K562 (cell line): Measurements from ENCODE around the gene SPRN. TPM values are rescaled to one million over a fixed set of nuclear protein-coding genes. Genes with fewer than 3 reads are reported as not detected.

ENCODE experiments used
- ATAC-seq: fragments of 200-7000 bp; cut with Tn5 transposase; 3 replicates; pipeline ENCODE4 v1.9.1; 2020; ENCODE audit warnings: moderate library complexity
- BruUV-seq: library from RNA; stranded (reverse); fragments of 400-500 nt; replicated peaks from 2 replicates; lab custom pipeline; 2021; lab: Mats Ljungman, UMichigan
- CTCF ChIA-PET: fragments of 300-600 bp; formaldehyde crosslinking; extraction: SDS; loops from one replicate; lab custom pipeline; 2021; ENCODE audit warnings: low intra/inter-chr PET ratio; lab: Yijun Ruan, JAX
- POLR2A ChIA-PET: fragments of 300-600, 350-650 bp; sonication (Branson Sonifier 250); formaldehyde crosslinking; extraction: SDS; loops from one replicate; lab custom pipeline; 2021; ENCODE audit warnings: antibody characterized with exemption, inconsistent platforms; lab: Yijun Ruan, JAX
- DNase-seq, 4 experiments: peaks; one replicate each; pipeline versions ENCODE4 v3.0.0 to v3.0.0-alpha.2; 2011 to 2018; ENCODE audit warnings: low spot score in 3 of 4, mixed read lengths in 3 of 4; ENCODE audit errors: extremely low read depth in 1 of 4
- FAIRE-seq: peaks from 2 replicates; lab custom pipeline; 2011; peaks lifted over from hg19 to GRCh38; lab: Jason Lieb, UNC
- H2AFZ ChIP-seq: 2 replicates; pipeline ENCODE4 v1.6.0; 2011; ENCODE audit warnings: low read depth, low read length, control low read depth, inconsistent platforms
- H3K27ac ChIP-seq: fragments of 200-600 bp; 3 replicates; pipeline ENCODE4 v1.8.0; 2011; ENCODE audit warnings: low read depth, mild to moderate bottlenecking, control low read depth, inconsistent platforms, low read length, moderate library complexity, mixed read lengths; ENCODE audit errors: extremely low read depth
- H3K27me3 ChIP-seq, 2 experiments: fragments of 300-600 bp in 1 of 2; 2 replicates in 1 of 2; 3 replicates in 1 of 2; pipeline versions ENCODE4 v1.6.0 to v1.8.0; 2011; ENCODE audit warnings: inconsistent platforms in 2 of 2, low read length in 2 of 2, mild to moderate bottlenecking in 1 of 2, mixed read lengths in 1 of 2, moderate library complexity in 1 of 2; ENCODE audit not compliant: control insufficient read depth in 2 of 2, insufficient read depth in 2 of 2
- H3K36me3 ChIP-seq: fragments of 300-600 bp; 3 replicates; pipeline ENCODE4 v1.8.0; 2011; ENCODE audit warnings: mild to moderate bottlenecking, low read length, inconsistent platforms; ENCODE audit not compliant: control insufficient read depth, insufficient read depth
- H3K4me1 ChIP-seq, 2 experiments: fragments of 200-600 bp in 1 of 2; replicated peaks in 1 of 2; 2 replicates in 1 of 2; 3 replicates in 1 of 2; pipeline versions ENCODE4 v1.5.1 to v1.8.0; 2011; ENCODE audit warnings: inconsistent platforms in 2 of 2, low read length in 2 of 2, mild to moderate bottlenecking in 1 of 2, mixed read lengths in 1 of 2, moderate library complexity in 1 of 2; ENCODE audit not compliant: control insufficient read depth in 2 of 2, insufficient read depth in 2 of 2
- H3K4me2 ChIP-seq: 2 replicates; pipeline ENCODE4 v1.6.1; 2011; ENCODE audit warnings: low read length, control low read depth, inconsistent platforms, mixed read lengths; ENCODE audit not compliant: insufficient read depth
- H3K4me3 ChIP-seq: fragments of 200-600 bp; sonication (generic), shearing (Covaris generic); 2 replicates; pipeline ENCODE4 v1.5.1; 2016; ENCODE audit warnings: control low read depth, inconsistent platforms
- H3K79me2 ChIP-seq: fragments of 200-600 bp; 3 replicates; pipeline ENCODE4 v1.8.0; 2011; ENCODE audit warnings: low read length, inconsistent platforms; ENCODE audit not compliant: control insufficient read depth, insufficient read depth
- H3K9ac ChIP-seq, 2 experiments: 2 replicates each; pipeline versions ENCODE4 v1.6.0 to v1.6.1; 2011; ENCODE audit warnings: low read depth in 2 of 2, low read length in 2 of 2, control low read depth in 1 of 2, inconsistent platforms in 1 of 2, mild to moderate bottlenecking in 1 of 2, mixed read lengths in 1 of 2; ENCODE audit not compliant: insufficient read depth in 1 of 2
- H3K9me1 ChIP-seq: one replicate; pipeline ENCODE4 v1.6.0; 2011; ENCODE audit warnings: inconsistent platforms, mild to moderate bottlenecking, low read length, moderate library complexity; ENCODE audit not compliant: control insufficient read depth, insufficient read depth
- H3K9me3 ChIP-seq: replicated peaks from 2 replicates; pipeline ENCODE4 v1.5.1; 2011; ENCODE audit warnings: low read depth, low read length, inconsistent platforms; ENCODE audit not compliant: control insufficient read depth, insufficient read depth
- H4K20me1 ChIP-seq: replicated peaks from 2 replicates; pipeline ENCODE4 v1.6.1; 2011; ENCODE audit warnings: low read length, inconsistent platforms, mixed read lengths; ENCODE audit not compliant: control insufficient read depth, insufficient read depth
- KAT7 ChIP-seq: sonication (generic); formaldehyde crosslinking; IDR thresholded peaks from 2 replicates; pipeline ENCODE4 v1.8.0; 2022; ENCODE audit warnings: missing genetic modification reagents, mild to moderate bottlenecking, borderline replicate concordance
- KLF13 ChIP-seq: fragments of 450-650 bp; IDR thresholded peaks from 2 replicates; pipeline ENCODE4 v1.6.1; 2016; ENCODE audit warnings: missing genetic modification characterization, low read depth, mild to moderate bottlenecking, missing compliant biosample characterization, moderate library complexity, borderline replicate concordance
- MEF2A ChIP-seq: IDR thresholded peaks from 2 replicates; pipeline ENCODE4 v1.6.1; 2011; ENCODE audit warnings: low read depth, mild to moderate bottlenecking, low read length, moderate library complexity; ENCODE audit not compliant: control insufficient read depth
- SPI1 ChIP-seq: IDR thresholded peaks from 2 replicates; pipeline ENCODE4 v1.6.1; 2011; ENCODE audit warnings: low read depth, low read length, control low read depth, borderline replicate concordance
- SRSF9 ChIP-seq: fragments of 200-400 bp; formaldehyde crosslinking; IDR thresholded peaks from 2 replicates; pipeline ENCODE4 v1.6.1; 2017; ENCODE audit warnings: low read depth, low read length, borderline replicate concordance
- TRIM24 ChIP-seq, 2 experiments: fragments of 450-650 bp; IDR thresholded peaks; 2 replicates each; pipeline ENCODE4 v1.6.1; 2016
- TSC22D4 ChIP-seq: fragments of 450-650 bp; IDR thresholded peaks from 2 replicates; pipeline ENCODE4 v1.6.1; 2016; ENCODE audit warnings: missing genetic modification characterization, missing biosample characterization, control low read depth
- ZFPM2 ChIP-seq: fragments of 250-450 bp; sonication (Bioruptor Pico); IDR thresholded peaks from 2 replicates; pipeline ENCODE4 v1.5.1; 2022; ENCODE audit warnings: mild to moderate bottlenecking
- WGBS: fragments of 100-300 bp; shearing (Covaris generic); methylation state at CpG from one replicate; pipeline ENCODE4 v1.1.6; 2016; ENCODE audit warnings: low coverage, mixed read lengths; ENCODE audit not compliant: insufficient coverage; ENCODE audit errors: missing lambda C conversion rate; 5-methylcytosine and 5-hydroxymethylcytosine counted together
- in situ Hi-C: fragments of 300-500 bp; cut with MboI; formaldehyde crosslinking; loops from 4 replicates; pipeline ENCODE4 v1.15.0; 2018; ENCODE audit warnings: inconsistent platforms, mixed read lengths
- intact Hi-C: fragments of 100-400 bp; cut with micrococcal nuclease; formaldehyde crosslinking; loops from 2 replicates; pipeline ENCODE4 v1.14.2; 2022
- polyA plus RNA-seq, 8 experiments: library from polyadenylated mRNA; depleted of rRNA in 4 of 8; stranded (reverse) in 5 of 8; unstranded in 3 of 8; fragments of >200 nt; fragmentation: Nextera tagmentation in 2 of 8; fragmentation: Illumina TruSeq in 1 of 8; extraction: Ambion mirVana in 2 of 8; extraction: Trizol in 1 of 8; gene quantifications; 2 replicates each; pipeline versions ENCODE4 v1.2.1 to v1.2.3, GENCODE V29; 2011 to 2014; ENCODE audit warnings: inconsistent platforms in 1 of 8, missing spikeins in 1 of 8
- total RNA-seq, 7 experiments: library from RNA; depleted of rRNA in 6 of 7; stranded (reverse); fragments of >200 nt in 6 of 7; fragmentation: Illumina TruSeq in 2 of 7; extraction: Trizol in 2 of 7; gene quantifications; 2 replicates each; pipeline versions ENCODE4 v1.2.1 to v1.2.3, GENCODE V29; 2011 to 2021; ENCODE audit warnings: low replicate concordance in 1 of 7
- TF ChIP-seq, protein P1 (sequence below): fragments of 450-650 bp; formaldehyde crosslinking; IDR thresholded peaks from 2 replicates; pipeline ENCODE4 v1.4.0; 2022; ENCODE audit warnings: missing genetic modification characterization
- TF ChIP-seq, protein P2 (sequence below): fragments of 450-650 bp; formaldehyde crosslinking; IDR thresholded peaks from 2 replicates; pipeline ENCODE4 v1.4.0; 2022; ENCODE audit warnings: mild to moderate bottlenecking, moderate library complexity
- TF ChIP-seq, protein P3 (sequence below): fragments of 450-650 bp; formaldehyde crosslinking; conservative IDR thresholded peaks from 2 replicates; pipeline ENCODE4 v1.4.0; 2022; ENCODE audit warnings: mild to moderate bottlenecking, missing genetic modification characterization
- TF ChIP-seq, protein P4 (sequence below): IDR thresholded peaks from 3 replicates; pipeline ENCODE4 v1.6.1; 2011; ENCODE audit warnings: borderline replicate concordance, mild to moderate bottlenecking, moderate library complexity; ENCODE audit not compliant: insufficient read length; ENCODE audit errors: extremely low read depth

SPRN gene
- total and polyA plus RNA-seq, 9 of the 15 experiments (the other 6 are each of a cell fraction or from before 2014, with no cell fraction given) = 0.04 TPM; not detected in 8

DNA sequence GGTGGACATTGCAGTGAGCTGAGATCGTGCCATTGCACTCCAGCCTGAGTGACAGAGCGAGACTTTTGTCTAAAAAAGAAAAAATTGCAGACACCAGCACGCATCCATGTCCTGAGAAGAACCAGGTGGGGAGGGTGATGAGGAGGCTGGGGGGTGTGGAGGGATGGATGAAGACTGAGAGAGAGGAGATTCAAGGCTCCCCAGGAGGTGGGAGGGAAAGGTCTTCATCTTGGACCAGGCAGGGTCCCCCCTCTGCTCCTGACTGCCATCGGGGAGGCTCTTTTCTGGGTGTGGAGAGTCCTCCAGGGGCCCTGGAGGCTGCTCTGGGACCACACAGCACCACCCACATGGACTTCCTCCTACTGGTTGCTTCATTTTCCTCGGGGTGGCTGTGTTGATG lies 30.8 kb upstream of the SPRN start:
- CTCF ChIA-PET = no interaction called here

More for the DNA sequence above, 30.8 kb upstream of the SPRN start:
- peak overlapping the region; percentile 8; the same call in 1 of the 2 replicates for H3K4me2 ChIP-seq
- 2% methylated on average over 5 of the region's 5 CpGs for WGBS
- in situ Hi-C loops = no loop called here
- H3K9ac ChIP-seq = no peak overlapping the region
- no peaks in the 10 kb centered on the region; the same call in 2 of the 3 replicates for H3K79me2 ChIP-seq
- H4K20me1 ChIP-seq = no peaks in the 10 kb centered on the region
- no peaks in the 10 kb centered on the region for H3K36me3 ChIP-seq
- DNase-seq = no peak
- intact Hi-C loops = no loop called here
- peaks cover 0 to 34% of the 10 kb centered on the region in 2 experiments; a peak in 2 of 5 replicates for H3K4me1 ChIP-seq
- POLR2A ChIA-PET = no interaction called here
- H3K27me3 ChIP-seq = peaks cover 0 to 40% of the 10 kb centered on the region in 2 experiments; a peak in 2 of 5 replicates
- H3K9me1 ChIP-seq = no peaks in the 10 kb centered on the region
- BruUV-seq = no TSS peak
- H2AFZ ChIP-seq = no peak overlapping the region
- FAIRE-seq = no peak
- no peak for ATAC-seq
- TF ChIP-seq SRSF9 (no peak), ZFPM2 (CRISPR knock-in tag) (no peak), KLF13 (tag) (no peak), SPI1 (no peak), MEF2A (no peak), KAT7 (no peak), TRIM24 (IDR thresholded peaks at IDR 0.05) (no peak), TSC22D4 (tag) (no peak)
- TF ChIP-seq, protein P1, sequence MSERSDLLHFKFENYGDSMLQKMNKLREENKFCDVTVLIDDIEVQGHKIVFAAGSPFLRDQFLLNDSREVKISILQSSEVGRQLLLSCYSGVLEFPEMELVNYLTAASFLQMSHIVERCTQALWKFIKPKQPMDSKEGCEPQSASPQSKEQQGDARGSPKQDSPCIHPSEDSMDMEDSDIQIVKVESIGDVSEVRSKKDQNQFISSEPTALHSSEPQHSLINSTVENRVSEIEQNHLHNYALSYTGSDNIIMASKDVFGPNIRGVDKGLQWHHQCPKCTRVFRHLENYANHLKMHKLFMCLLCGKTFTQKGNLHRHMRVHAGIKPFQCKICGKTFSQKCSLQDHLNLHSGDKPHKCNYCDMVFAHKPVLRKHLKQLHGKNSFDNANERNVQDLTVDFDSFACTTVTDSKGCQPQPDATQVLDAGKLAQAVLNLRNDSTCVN (CRISPR knock-in tag) = no peak
- TF ChIP-seq, protein P2, sequence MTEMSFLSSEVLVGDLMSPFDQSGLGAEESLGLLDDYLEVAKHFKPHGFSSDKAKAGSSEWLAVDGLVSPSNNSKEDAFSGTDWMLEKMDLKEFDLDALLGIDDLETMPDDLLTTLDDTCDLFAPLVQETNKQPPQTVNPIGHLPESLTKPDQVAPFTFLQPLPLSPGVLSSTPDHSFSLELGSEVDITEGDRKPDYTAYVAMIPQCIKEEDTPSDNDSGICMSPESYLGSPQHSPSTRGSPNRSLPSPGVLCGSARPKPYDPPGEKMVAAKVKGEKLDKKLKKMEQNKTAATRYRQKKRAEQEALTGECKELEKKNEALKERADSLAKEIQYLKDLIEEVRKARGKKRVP (CRISPR knock-in tag) = no peak
- TF ChIP-seq, protein P3, sequence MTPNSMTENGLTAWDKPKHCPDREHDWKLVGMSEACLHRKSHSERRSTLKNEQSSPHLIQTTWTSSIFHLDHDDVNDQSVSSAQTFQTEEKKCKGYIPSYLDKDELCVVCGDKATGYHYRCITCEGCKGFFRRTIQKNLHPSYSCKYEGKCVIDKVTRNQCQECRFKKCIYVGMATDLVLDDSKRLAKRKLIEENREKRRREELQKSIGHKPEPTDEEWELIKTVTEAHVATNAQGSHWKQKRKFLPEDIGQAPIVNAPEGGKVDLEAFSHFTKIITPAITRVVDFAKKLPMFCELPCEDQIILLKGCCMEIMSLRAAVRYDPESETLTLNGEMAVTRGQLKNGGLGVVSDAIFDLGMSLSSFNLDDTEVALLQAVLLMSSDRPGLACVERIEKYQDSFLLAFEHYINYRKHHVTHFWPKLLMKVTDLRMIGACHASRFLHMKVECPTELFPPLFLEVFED (CRISPR knock-in tag) = no peak
- TF ChIP-seq, protein P4, sequence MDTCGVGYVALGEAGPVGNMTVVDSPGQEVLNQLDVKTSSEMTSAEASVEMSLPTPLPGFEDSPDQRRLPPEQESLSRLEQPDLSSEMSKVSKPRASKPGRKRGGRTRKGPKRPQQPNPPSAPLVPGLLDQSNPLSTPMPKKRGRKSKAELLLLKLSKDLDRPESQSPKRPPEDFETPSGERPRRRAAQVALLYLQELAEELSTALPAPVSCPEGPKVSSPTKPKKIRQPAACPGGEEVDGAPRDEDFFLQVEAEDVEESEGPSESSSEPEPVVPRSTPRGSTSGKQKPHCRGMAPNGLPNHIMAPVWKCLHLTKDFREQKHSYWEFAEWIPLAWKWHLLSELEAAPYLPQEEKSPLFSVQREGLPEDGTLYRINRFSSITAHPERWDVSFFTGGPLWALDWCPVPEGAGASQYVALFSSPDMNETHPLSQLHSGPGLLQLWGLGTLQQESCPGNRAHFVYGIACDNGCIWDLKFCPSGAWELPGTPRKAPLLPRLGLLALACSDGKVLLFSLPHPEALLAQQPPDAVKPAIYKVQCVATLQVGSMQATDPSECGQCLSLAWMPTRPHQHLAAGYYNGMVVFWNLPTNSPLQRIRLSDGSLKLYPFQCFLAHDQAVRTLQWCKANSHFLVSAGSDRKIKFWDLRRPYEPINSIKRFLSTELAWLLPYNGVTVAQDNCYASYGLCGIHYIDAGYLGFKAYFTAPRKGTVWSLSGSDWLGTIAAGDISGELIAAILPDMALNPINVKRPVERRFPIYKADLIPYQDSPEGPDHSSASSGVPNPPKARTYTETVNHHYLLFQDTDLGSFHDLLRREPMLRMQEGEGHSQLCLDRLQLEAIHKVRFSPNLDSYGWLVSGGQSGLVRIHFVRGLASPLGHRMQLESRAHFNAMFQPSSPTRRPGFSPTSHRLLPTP = no peak
- H3K9me3 ChIP-seq = no peaks in the 10 kb centered on the region
- H3K27ac ChIP-seq = no peak overlapping the region
- H3K4me3 ChIP-seq = no peak overlapping the region
